Activated T-cell treated with anti-CD3 and anti-CD28 coated beads for 48 hours (primary cell): ENCODE data around the gene GPR39.

Experiments used
- DNase-seq: peaks from one replicate; pipeline ENCODE4 v3.0.0-alpha.2; 2020; ENCODE audit warnings: low read depth

The GPR39 gene

DNA sequence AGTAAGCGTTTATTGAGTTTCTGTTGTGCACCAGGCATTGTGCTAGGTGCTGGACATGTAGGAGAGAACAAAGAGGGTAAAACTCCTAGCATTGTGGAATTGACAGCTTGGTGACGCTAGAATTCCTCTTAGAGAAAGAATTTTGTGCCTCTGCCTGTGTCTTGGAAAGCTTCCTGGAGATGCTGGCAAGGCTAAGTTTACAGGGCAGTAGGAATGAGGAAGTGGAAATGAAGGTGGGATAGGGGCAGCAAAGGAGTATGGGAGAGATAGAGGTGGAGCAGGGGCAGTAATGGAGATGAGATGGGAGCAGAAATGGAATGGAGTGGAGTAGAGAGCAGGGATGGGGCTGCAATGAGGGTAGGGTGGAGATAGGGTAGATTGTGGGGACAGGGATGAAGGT, 29.8 kb downstream of the GPR39 start:
- no peak for DNase-seq

- DNase-seq = no peak
Measured at GRCh38 chr2:132448331-132448730, 31.7 kb downstream of the GPR39 start.

DNA sequence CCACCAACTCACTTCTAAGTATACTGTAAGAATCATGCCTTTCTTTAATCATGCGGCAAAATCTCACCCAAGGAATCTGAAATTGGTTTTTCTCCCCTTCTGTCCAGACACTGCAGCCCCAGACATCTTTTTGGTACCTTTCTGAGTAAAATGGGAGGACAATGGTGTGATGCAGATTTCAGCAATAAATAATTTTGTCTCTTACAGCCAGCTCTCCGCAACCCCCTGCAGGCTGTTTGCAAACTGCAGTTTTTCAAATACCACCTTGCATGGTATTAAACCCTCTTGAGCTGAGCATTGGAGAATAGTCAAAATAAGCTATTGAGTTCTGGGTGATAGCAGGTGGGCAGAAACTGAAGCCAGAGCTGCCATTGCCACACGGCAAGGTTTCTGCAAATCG, 32.2 kb downstream of the GPR39 start:
- no peak for DNase-seq

- DNase-seq = no peak
Measured at GRCh38 chr2:132449868-132450267, 33.3 kb downstream of the GPR39 start.

- DNase-seq = no peak
Measured at GRCh38 chr2:132460781-132461180, 44.2 kb downstream of the GPR39 start.

DNA sequence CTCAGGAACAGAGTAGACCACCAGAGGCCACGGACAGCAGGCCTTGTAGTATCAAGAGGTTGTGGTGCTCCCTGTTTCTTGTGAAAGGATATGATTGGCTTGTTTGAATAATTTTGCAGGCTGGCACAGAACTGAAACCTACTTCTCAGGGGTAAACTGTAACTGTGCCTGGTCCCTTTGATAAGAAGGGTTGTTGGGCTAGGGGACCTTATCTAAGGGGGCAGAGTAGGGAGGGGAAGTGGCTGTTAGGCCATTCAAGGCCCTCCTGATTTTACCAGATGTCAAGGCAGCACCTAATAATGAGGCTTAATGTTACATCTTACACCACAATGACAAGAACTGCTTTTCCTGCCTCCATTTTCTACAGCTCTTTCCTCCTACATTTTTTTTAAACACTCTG, 45.6 kb downstream of the GPR39 start:
- no peak for DNase-seq

GRCh38 chr2:132463719-132464118, 47.1 kb downstream of the GPR39 start:
- DNase-seq = no peak

GRCh38 chr2:132465917-132466316, 49.3 kb downstream of the GPR39 start:
- no peak for DNase-seq

- no peak for DNase-seq
Measured at GRCh38 chr2:132466428-132467028, 49.9 kb downstream of the GPR39 start.

DNA sequence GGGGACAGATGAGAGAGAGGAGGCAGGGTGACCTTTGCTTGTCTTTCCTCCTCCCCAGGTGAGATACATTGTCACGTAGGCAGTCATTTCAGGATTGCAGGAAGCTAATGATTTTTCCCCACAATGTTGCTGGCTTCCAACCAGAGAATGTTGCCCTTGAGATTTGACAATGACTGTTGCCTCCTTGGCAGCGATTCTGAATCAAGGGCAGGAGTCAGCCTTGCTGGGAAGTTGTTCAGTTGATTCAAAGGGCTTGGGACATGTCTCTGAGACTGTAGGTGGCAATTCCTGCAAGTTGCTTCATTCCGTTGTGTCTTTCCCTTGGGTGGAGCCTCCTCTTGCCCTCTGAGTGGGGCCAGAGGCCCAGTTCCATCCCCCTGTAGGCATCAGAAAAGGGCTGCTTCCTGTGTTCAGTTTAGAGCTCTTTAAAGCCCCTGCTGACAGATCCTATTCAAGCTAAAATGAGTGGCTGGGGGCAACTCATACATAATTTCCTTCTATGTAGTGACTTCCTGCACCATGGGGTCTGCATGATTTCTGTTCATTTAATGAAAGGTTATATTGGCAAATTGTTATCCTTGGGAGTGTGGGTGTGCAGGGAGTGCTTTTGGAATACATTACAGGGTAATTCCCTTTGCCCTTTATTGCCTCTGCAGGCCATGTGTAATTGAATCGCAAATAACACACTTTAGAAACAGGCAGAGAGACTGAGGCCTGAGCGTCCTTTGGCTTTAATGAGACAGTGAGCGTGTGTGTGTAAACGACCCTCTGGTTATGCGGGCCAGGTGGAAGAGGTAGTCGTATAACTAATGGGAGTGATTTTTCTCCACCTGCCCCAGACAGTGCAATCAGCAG, 52.4 kb downstream of the GPR39 start:
- no peak for DNase-seq

GRCh38 chr2:132470746-132471145, 54.1 kb downstream of the GPR39 start:
- no peak for DNase-seq

- DNase-seq = no peak
Measured at GRCh38 chr2:132473174-132473883, 56.7 kb downstream of the GPR39 start.

GRCh38 chr2:132475615-132476014, 59.0 kb downstream of the GPR39 start:
- DNase-seq = no peak

DNA sequence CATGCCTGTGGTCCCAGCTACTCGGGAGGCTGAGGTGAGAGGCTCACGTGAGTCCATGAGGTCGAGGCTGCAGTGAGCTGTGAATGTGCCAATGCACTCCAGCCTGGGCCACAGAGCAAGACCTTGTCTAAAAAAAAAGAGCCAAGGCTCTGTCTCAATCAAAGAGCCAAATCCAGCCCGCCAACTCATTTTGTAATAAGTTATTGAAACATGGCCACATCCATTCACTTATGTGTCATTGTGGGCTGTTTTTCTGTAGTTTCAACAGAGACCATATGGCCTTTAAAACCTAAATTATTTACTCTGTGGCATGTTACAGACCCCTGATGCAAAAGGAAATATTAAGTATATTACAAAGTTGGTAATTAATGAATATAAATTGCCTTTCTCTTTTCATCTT, 60.8 kb downstream of the GPR39 start:
- DNase-seq = no peak

DNA sequence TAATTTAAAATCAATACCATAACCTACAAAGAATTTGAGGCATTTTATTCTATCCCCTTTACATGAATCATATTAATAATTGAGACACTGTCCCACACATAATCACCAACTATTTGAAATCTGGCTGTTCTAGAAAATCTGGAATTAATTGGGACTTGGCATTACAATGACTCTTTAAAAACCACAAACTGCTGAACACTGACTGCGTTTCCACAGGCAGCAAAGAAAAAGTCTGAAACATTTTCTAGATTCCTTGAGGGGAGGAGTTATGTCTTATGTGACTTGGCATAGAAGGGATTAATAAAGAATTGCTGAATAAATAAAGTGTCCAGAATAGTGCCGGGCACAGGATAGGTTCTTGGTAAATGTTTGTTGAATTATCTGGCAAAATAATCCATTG, 61.4 kb downstream of the GPR39 start:
- DNase-seq = no peak

GRCh38 chr2:132478461-132479105, 62.0 kb downstream of the GPR39 start:
- DNase-seq = no peak

GRCh38 chr2:132479155-132479554, 62.5 kb downstream of the GPR39 start:
- DNase-seq = no peak

GRCh38 chr2:132482821-132483220, 66.2 kb downstream of the GPR39 start:
- no peak for DNase-seq

DNA sequence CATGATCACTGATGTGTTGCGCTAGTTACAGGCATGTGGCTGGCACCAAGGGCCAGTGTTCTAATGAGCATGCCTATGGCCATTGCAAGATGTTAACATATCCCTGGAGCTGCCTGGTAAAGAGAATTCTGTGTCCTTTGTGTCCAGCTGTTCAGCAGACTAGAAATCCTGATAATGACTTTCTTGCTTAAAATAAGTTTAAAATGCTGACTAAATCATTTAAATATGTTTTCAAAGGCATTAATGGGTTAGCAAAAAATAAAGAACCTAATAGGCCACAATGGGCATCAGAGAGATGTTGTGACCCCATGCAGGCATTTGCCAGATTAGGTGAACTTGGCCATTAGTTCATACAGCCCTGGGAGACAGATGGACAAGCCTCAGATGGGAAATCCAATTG, 67.5 kb downstream of the GPR39 start:
- no peak for DNase-seq

GRCh38 chr2:132488491-132488890, 71.9 kb downstream of the GPR39 start:
- DNase-seq = no peak

- DNase-seq = no peak
Measured at GRCh38 chr2:132489150-132489549, 72.5 kb downstream of the GPR39 start.

DNA sequence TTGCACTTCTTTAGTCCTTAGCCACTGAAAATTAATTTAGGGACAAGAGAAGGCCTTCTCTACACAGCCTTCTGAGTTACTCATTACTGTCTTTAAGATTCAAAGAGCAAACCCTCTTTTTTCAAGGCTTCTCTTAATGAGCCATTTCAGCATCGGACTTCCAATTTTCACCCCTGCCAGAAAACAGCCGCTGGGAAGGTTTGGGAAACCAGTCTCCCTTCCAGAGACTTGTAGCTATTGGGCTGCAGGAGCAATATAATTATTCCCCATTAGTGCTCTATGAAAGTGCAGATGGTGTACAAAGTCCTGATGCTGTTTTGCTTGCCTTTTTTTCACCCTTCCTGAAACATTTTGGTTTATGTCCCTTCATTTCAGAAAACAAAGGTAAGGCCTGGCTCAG, 79.3 kb downstream of the GPR39 start:
- DNase-seq = no peak

DNA sequence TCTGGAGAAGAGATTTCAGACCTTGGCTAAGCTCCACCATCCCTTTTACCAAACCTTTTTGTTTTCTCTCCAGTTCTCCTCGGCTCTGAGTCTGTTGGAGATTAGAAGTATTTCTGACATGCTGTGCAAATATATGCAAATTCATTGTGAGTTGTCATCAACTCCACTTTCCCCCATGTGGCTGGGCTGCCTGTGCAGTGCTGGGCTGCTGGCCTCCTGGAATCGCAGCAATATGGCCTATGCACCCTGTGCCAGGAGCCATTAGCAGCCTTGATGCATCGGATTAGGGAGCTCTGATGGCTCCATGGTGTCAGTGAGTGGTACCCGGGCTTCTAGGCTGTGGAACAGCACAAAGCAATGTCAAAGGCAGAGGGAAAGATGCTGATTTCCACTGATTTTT, 80.0 kb downstream of the GPR39 start:
- DNase-seq = no peak
